Retinal pigment epithelial cell (primary cell): ENCODE results near the gene SLC38A11.

Source experiments
- DNase-seq: peaks from one replicate; pipeline ENCODE4 v3.0.0-alpha.2; 2010; ENCODE audit warnings: low read depth
- H3K4me3 ChIP-seq: 2 replicates; pipeline ENCODE4 v1.5.1; 2011; ENCODE audit warnings: mild to moderate bottlenecking, low read length, control low read depth, moderate library complexity
- CTCF ChIP-seq: conservative IDR thresholded peaks from 2 replicates; pipeline ENCODE4 v1.5.1; 2011; ENCODE audit warnings: low read depth, low read length, control low read depth, inconsistent platforms

Gene SLC38A11

GRCh38 chr2:164953279-164953678, 2.0 kb downstream of the SLC38A11 start:
- no peak for DNase-seq
- peak overlapping the region; percentile 22 for H3K4me3 ChIP-seq
- TF ChIP-seq CTCF: no peak

GRCh38 chr2:164952057-164952702, 3.1 kb downstream of the SLC38A11 start:
- no peak for TF ChIP-seq CTCF
- no peak overlapping the region for H3K4me3 ChIP-seq
- peak; percentile 69 for DNase-seq

- H3K4me3 ChIP-seq: no peak overlapping the region
- TF ChIP-seq CTCF: no peak
- DNase-seq: no peak
Measured at GRCh38 chr2:164948540-164948939, 6.8 kb downstream of the SLC38A11 start.

GRCh38 chr2:164947281-164947680, 8.0 kb downstream of the SLC38A11 start:
- no peak overlapping the region for H3K4me3 ChIP-seq
- no peak for DNase-seq
- TF ChIP-seq CTCF: no peak

- H3K4me3 ChIP-seq: no peak overlapping the region
- DNase-seq: no peak
- no peak for TF ChIP-seq CTCF
Measured at GRCh38 chr2:164943289-164943688, 12.0 kb downstream of the SLC38A11 start.

- no peak for TF ChIP-seq CTCF
- no peak overlapping the region for H3K4me3 ChIP-seq
- no peak for DNase-seq
Measured at GRCh38 chr2:164937864-164938401, 17.4 kb downstream of the SLC38A11 start.
